D721Med (cell line): ENCODE data around the gene CDK5R1.
A peak's percentile ranks its signal among the peaks of the same experiment; 100 is the strongest.

ENCODE experiments used
- DNase-seq: peaks from one replicate; pipeline ENCODE4 v3.0.0; 2011; ENCODE audit warnings: low spot score; ENCODE audit not compliant: insufficient read length
- FAIRE-seq: peaks from 2 replicates; lab custom pipeline; 2011; peaks lifted over from hg19 to GRCh38; lab: Jason Lieb, UNC
- CTCF ChIP-seq: IDR thresholded peaks from 2 replicates; pipeline ENCODE4 v1.5.1; 2012; ENCODE audit warnings: mild to moderate bottlenecking, control low read depth; ENCODE audit not compliant: insufficient read depth; ENCODE audit errors: missing control alignments

Gene CDK5R1

GRCh38 chr17:32487473-32488176 is 832 bp downstream of the CDK5R1 start:
- FAIRE-seq (no peak), DNase-seq (no peak)
- TF ChIP-seq CTCF, result no peak

GRCh38 chr17:32488177-32488542 is 1.4 kb downstream of the CDK5R1 start:
- no peak for TF ChIP-seq CTCF
- no peak for FAIRE-seq
- DNase-seq, result no peak

GRCh38 chr17:32488604-32489180 is 1.9 kb downstream of the CDK5R1 start:
- no peak for TF ChIP-seq CTCF
- DNase-seq (no peak), FAIRE-seq (no peak)

- DNase-seq (no peak), FAIRE-seq (no peak)
- no peak for TF ChIP-seq CTCF
These were observed 2.7 kb downstream of the CDK5R1 start for GRCh38 chr17:32489320-32490100.

- TF ChIP-seq CTCF, result peak; percentile 13
- no peak for DNase-seq
- FAIRE-seq, result no peak
These were observed 3.3 kb downstream of the CDK5R1 start for GRCh38 chr17:32490101-32490482.

- TF ChIP-seq CTCF, result no peak
- peak; percentile 57 for DNase-seq
- peak; percentile 81 for FAIRE-seq
These were observed 4.8 kb downstream of the CDK5R1 start for GRCh38 chr17:32491371-32492263.
